Upper lobe of left lung (tissue), 6 donors: ENCODE measurements around the gene CDKAL1. TPM values are rescaled to one million over a fixed set of nuclear protein-coding genes. Genes with fewer than 3 reads are reported as not detected.

Source experiments
- ATAC-seq, 2 donors: fragments of 200-7000 bp; cut with Tn5 transposase; one replicate each; pipeline ENCODE4 v1.9.1; 2022; ENCODE audit warnings: mild to moderate bottlenecking in 2 of 2, moderate library complexity in 2 of 2; ENCODE audit not compliant: low FRiP score in 2 of 2
- DNase-seq, 2 donors: peaks; one replicate each; pipeline ENCODE4 v3.0.0-alpha.2; 2019 to 2020
- H3K27ac ChIP-seq, 4 donors: fragments of 200-600 bp; sonication (generic); one replicate each; pipeline ENCODE4 v1.5.1; 2016 to 2019
- H3K27me3 ChIP-seq, 4 donors: fragments of 200-600 bp; sonication (generic); one replicate each; pipeline ENCODE4 v1.5.1; 2017 to 2019
- H3K36me3 ChIP-seq, 4 donors: fragments of 200-600 bp; sonication (generic); one replicate each; pipeline ENCODE4 v1.5.1; 2016 to 2019
- H3K4me1 ChIP-seq, 4 donors: fragments of 200-600 bp; sonication (generic); one replicate each; pipeline ENCODE4 v1.5.1; 2018 to 2019
- H3K4me3 ChIP-seq, 4 donors: fragments of 200-600 bp; sonication (generic); one replicate each; pipeline ENCODE4 v1.5.1; 2017 to 2019; ENCODE audit warnings: mild to moderate bottlenecking in 2 of 4, moderate library complexity in 1 of 4
- H3K9me3 ChIP-seq, 4 donors: fragments of 200-600 bp; sonication (generic); one replicate each; pipeline ENCODE4 v1.5.1; 2018 to 2019
- CTCF ChIP-seq, 6 experiments: fragments of 450-650 bp in 4 of 6; fragments of 200-600 bp in 2 of 6; sonication (generic) in 2 of 6; IDR thresholded peaks; one replicate each; pipeline ENCODE4 v1.5.1; 2016 to 2019; ENCODE audit warnings: antibody characterized with exemption in 6 of 6
- EP300 ChIP-seq, 4 donors: sonication (generic); formaldehyde crosslinking; IDR thresholded peaks; one replicate each; pipeline ENCODE4 v1.5.1; 2017; ENCODE audit warnings: antibody characterized with exemption in 4 of 4, control low read depth in 2 of 4
- POLR2A ChIP-seq, 4 donors: fragments of 450-650 bp; IDR thresholded peaks; one replicate each; pipeline ENCODE4 v1.5.1; 2016 to 2017; ENCODE audit warnings: antibody characterized with exemption in 4 of 4, mild to moderate bottlenecking in 2 of 4
- POLR2AphosphoS5 ChIP-seq, 2 donors: sonication (generic); formaldehyde crosslinking; IDR thresholded peaks; one replicate each; pipeline ENCODE4 v1.5.1; 2017; ENCODE audit warnings: antibody characterized with exemption in 2 of 2
- WGBS, 2 donors: methylation state at CpG; one replicate each; pipeline ENCODE4 v1.1.5; 2017 to 2018; 5-methylcytosine and 5-hydroxymethylcytosine counted together
- total RNA-seq, 6 donors: library from RNA; depleted of rRNA in 4 of 6; stranded (reverse); fragments of >200 nt in 4 of 6; gene quantifications; one replicate each; pipeline versions ENCODE4 v1.1.0 to v1.2.1, GENCODE V29; 2016 to 2021
- donor health status: DM: no; HTN: no; CAD: no; lungs with moderate emphysema.
- donor health status: DM: no; HTN: yes; CAD: no; lungs with severe emphysema.

CDKAL1 gene
- total RNA-seq, 6 donors from 2014 or later, result 9.4 to 22.6 (median 13.8) TPM

GRCh38 chr6:20711518-20711917, 177.3 kb downstream of the CDKAL1 start:
- no peaks in the 10 kb centered on the region for H3K36me3 ChIP-seq
- H3K4me3 ChIP-seq, result no peak overlapping the region
- WGBS, 2 donors, result 49 to 78% methylated on average over 1 of the region's 1 CpG
- H3K9me3 ChIP-seq, result no peaks in the 10 kb centered on the region
- ATAC-seq (no peak), DNase-seq (no peak)
- H3K27me3 ChIP-seq, result no peaks in the 10 kb centered on the region
- H3K27ac ChIP-seq, result no peak overlapping the region
- TF ChIP-seq POLR2A (IDR thresholded peaks at IDR 0.05), result no peak
- no peak for TF ChIP-seq POLR2AphosphoS5 (IDR thresholded peaks at IDR 0.05)
- no peak for TF ChIP-seq EP300 (IDR thresholded peaks at IDR 0.05)
- no peak for TF ChIP-seq CTCF (IDR thresholded peaks at IDR 0.05)
- H3K4me1 ChIP-seq, result peaks cover 0 to 15% (median 0%) of the 10 kb centered on the region in 4 donors

GRCh38 chr6:20712011-20712410, 177.8 kb downstream of the CDKAL1 start:
- TF ChIP-seq EP300 (IDR thresholded peaks at IDR 0.05), result no peak
- no peak for TF ChIP-seq POLR2AphosphoS5 (IDR thresholded peaks at IDR 0.05)
- no peak for TF ChIP-seq CTCF (IDR thresholded peaks at IDR 0.05)
- TF ChIP-seq POLR2A (IDR thresholded peaks at IDR 0.05), result no peak
- ATAC-seq (no peak), DNase-seq (no peak)
- no peak overlapping the region for H3K27ac ChIP-seq
- H3K4me3 ChIP-seq, result no peak overlapping the region
- no peaks in the 10 kb centered on the region for H3K9me3 ChIP-seq
- peaks cover 0 to 15% (median 0%) of the 10 kb centered on the region in 4 donors for H3K4me1 ChIP-seq
- WGBS, 2 donors, result 62 to 72% methylated on average over 2 of the region's 2 CpGs
- H3K36me3 ChIP-seq, result no peaks in the 10 kb centered on the region
- H3K27me3 ChIP-seq, result no peaks in the 10 kb centered on the region

- Histone ChIP-seq H3K27ac (no peak overlapping the region), H3K27me3 (no peaks in the 10 kb centered on the region), H3K36me3 (no peaks in the 10 kb centered on the region), H3K4me3 (no peak overlapping the region), H3K4me1 (no peaks in the 10 kb centered on the region), H3K9me3 (no peaks in the 10 kb centered on the region)
- ATAC-seq (no peak), DNase-seq (no peak)
- 64 to 65% methylated on average over 3 of the region's 3 CpGs for WGBS, 2 donors
- no peak for TF ChIP-seq POLR2AphosphoS5 (IDR thresholded peaks at IDR 0.05)
- TF ChIP-seq EP300 (IDR thresholded peaks at IDR 0.05), result no peak
These were observed 181.0 kb downstream of the CDKAL1 start for GRCh38 chr6:20715135-20715806.

- ATAC-seq (no peak), DNase-seq (no peak)
- TF ChIP-seq EP300 (IDR thresholded peaks at IDR 0.05) (no peak), CTCF (IDR thresholded peaks at IDR 0.05) (no peak), POLR2AphosphoS5 (IDR thresholded peaks at IDR 0.05) (no peak), POLR2A (IDR thresholded peaks at IDR 0.05) (no peak)
- Histone ChIP-seq H3K36me3 (no peaks in the 10 kb centered on the region), H3K9me3 (no peaks in the 10 kb centered on the region), H3K27me3 (no peaks in the 10 kb centered on the region), H3K27ac (no peak overlapping the region), H3K4me3 (no peak overlapping the region), H3K4me1 (no peaks in the 10 kb centered on the region)
- 70 to 82% methylated on average over 1 of the region's 1 CpG for WGBS, 2 donors
These were observed 182.6 kb downstream of the CDKAL1 start for GRCh38 chr6:20716865-20717264.

- Histone ChIP-seq H3K9me3 (no peaks in the 10 kb centered on the region), H3K36me3 (no peaks in the 10 kb centered on the region), H3K27ac (no peak overlapping the region), H3K4me1 (no peaks in the 10 kb centered on the region), H3K27me3 (no peaks in the 10 kb centered on the region), H3K4me3 (no peak overlapping the region)
- ATAC-seq (no peak), DNase-seq (no peak)
- TF ChIP-seq EP300 (IDR thresholded peaks at IDR 0.05) (no peak), CTCF (IDR thresholded peaks at IDR 0.05) (no peak), POLR2A (IDR thresholded peaks at IDR 0.05) (no peak), POLR2AphosphoS5 (IDR thresholded peaks at IDR 0.05) (no peak)
These were observed 183.5 kb downstream of the CDKAL1 start for GRCh38 chr6:20717743-20718142.
